Activated CD4-positive, alpha-beta T cell treated with anti-CD3 and anti-CD28 coated beads for 36 hours (primary cell): ENCODE data around the gene CAMTA1. TPM values are rescaled to one million over a fixed set of nuclear protein-coding genes. Genes with fewer than 3 reads are reported as not detected.
A peak's percentile ranks its signal among the peaks of the same experiment; 100 is the strongest.

Source experiments
- ATAC-seq: fragments of 200-7000 bp; cut with Tn5 transposase; one replicate; pipeline ENCODE4 v1.10.0; 2021; ENCODE audit warnings: mild to moderate bottlenecking, moderate library complexity
- CTCF ChIA-PET: fragments of 350-600 bp; sonication (Branson Sonifier 250); formaldehyde crosslinking; loops from one replicate; lab custom pipeline; 2021; ENCODE audit warnings: antibody characterized with exemption; lab: Charles Lee
- POLR2A ChIA-PET: fragments of 350-600 bp; sonication (Branson Sonifier 250); formaldehyde crosslinking; loops from one replicate; lab custom pipeline; 2021; ENCODE audit warnings: antibody characterized with exemption, inconsistent platforms; lab: Charles Lee
- DNase-seq: peaks from one replicate; pipeline ENCODE4 v3.0.0-alpha.2; 2020
- H3K27ac Mint-ChIP-seq: one replicate; pipeline ENCODE4 v1.8.0; 2021; ENCODE audit warnings: mixed read lengths
- H3K27me3 Mint-ChIP-seq: one replicate; pipeline ENCODE4 v1.8.0; 2021; ENCODE audit warnings: mixed read lengths
- H3K36me3 Mint-ChIP-seq: one replicate; pipeline ENCODE4 v1.8.0; 2021; ENCODE audit warnings: low read depth, mixed read lengths
- H3K4me1 Mint-ChIP-seq: one replicate; pipeline ENCODE4 v1.8.0; 2021; ENCODE audit warnings: mixed read lengths
- H3K4me3 Mint-ChIP-seq: one replicate; pipeline ENCODE4 v1.8.0; 2021; ENCODE audit warnings: mild to moderate bottlenecking, moderate library complexity, mixed read lengths
- H3K9me3 Mint-ChIP-seq: one replicate; pipeline ENCODE4 v1.8.0; 2021; ENCODE audit warnings: low read depth, mixed read lengths
- intact Hi-C, 2 experiments: fragments of 100-400 bp; cut with DNase I in 1 of 2; cut with micrococcal nuclease in 1 of 2; formaldehyde crosslinking; loops; one replicate each; pipeline versions ENCODE4 v1.14.2 to v1.15.1; 2022 to 2024; cut with DNase I, micrococcal nuclease
- total RNA-seq, 2 experiments: library from RNA; stranded (reverse); gene quantifications; one replicate each; pipeline ENCODE4 v1.2.3, GENCODE V29; 2021

The CAMTA1 gene
- total RNA-seq, 2 experiments from 2014 or later: 62.3 to 76.7 TPM

DNA sequence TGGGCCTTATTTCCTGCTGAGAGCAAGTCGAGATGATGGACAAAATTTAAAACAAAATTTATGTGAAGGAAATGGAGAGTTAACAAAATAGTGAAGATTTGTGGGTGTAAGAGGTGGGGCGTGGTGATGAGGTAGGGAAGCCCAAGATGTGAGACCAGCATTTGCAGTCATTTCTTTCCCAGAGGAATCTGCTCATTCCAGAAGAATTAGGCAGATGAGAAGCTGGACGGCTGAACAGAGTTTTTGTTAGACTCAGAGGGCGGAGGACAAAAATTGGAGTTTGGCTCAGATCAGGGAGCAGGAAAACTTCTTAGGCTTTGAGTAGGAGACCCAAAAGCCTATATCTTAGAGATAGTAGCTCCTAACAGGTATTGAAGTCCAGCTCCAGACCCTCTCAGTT, 65.3 kb downstream of the CAMTA1 start:
- DNase-seq (no peak), ATAC-seq (no peak)
- POLR2A ChIA-PET: no interaction called here
- peaks cover 2% of the 10 kb centered on the region for H3K4me1 Mint-ChIP-seq
- H3K36me3 Mint-ChIP-seq: peaks cover 46% of the 10 kb centered on the region
- CTCF ChIA-PET: interaction anchor here (0.6 to 1.0 kb wide), 3 partner anchors 14 to 20 kb away, joined by 3 to 4 read pairs (median 3); no protein-coding TSS in a partner anchor
- H3K4me3 Mint-ChIP-seq: no peak overlapping the region
- peaks cover 4% of the 10 kb centered on the region for H3K9me3 Mint-ChIP-seq
- H3K27ac Mint-ChIP-seq: no peak overlapping the region
- intact Hi-C loops: no loop called here
- H3K27me3 Mint-ChIP-seq: no peaks in the 10 kb centered on the region

DNA sequence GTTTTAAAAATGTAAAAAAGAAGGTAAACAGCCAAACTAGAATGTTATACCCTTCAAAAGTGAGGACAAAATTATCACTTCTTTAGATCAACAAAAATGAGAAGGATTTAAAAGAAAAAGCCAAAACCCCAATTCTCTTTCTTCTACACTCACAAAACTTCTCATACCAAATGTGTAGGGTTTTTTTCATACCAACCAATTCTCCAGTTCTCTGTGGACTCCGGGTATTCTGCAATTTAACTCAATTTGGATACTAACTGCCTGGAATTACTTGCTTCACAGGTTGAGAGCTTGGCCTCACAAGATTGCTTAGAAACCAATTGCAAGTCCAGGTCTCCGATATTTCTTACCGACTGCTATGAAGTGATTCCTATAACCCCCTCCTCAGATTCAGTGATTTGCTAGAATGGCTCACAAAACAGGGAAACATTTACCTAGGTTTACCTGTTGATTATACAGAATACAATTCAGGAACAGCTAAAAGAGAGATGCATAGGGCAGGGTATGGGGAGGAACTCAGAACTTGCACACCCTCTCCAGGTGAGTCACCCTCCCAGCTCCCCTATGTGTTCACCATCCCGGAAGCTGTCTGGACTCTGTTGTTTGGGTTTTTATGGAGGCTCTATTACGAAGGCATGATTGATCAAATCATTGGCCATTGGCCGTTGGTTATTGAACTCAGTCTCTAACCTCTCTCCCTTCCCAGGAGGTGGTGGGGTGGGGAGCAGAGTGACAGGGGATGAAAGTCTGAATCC, 67.1 kb downstream of the CAMTA1 start:
- no peak for ATAC-seq
- DNase-seq: no peak
- intact Hi-C loops: no loop called here
- ChIA-PET CTCF (no interaction called here), POLR2A (no interaction called here)
- Mint-ChIP-seq H3K4me1 (no peaks in the 10 kb centered on the region), H3K4me3 (no peak overlapping the region), H3K27me3 (no peaks in the 10 kb centered on the region), H3K27ac (no peak overlapping the region), H3K9me3 (no peaks in the 10 kb centered on the region), H3K36me3 (peaks cover 37% of the 10 kb centered on the region)

DNA sequence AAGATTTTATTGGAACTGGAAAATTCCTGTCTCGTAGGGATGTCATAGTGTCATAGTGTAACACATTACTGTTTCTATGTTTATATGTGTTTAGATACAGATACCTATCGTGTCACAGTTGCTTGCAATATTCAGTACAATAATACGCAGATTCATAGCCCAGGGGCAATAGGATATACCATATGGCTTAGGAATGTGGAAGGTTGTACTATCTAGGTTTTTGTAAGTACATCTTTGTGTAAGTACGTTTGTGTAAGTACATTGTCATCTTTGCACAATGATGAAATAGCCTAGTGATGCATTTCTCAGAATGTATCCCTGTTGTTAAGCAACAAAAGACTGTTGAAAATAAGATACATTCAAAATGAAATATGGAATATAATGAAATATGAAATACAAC, 68.9 kb downstream of the CAMTA1 start:
- intact Hi-C loops: no loop called here
- ATAC-seq: no peak
- H3K27ac Mint-ChIP-seq: no peak overlapping the region
- no peak overlapping the region for H3K4me3 Mint-ChIP-seq
- no peaks in the 10 kb centered on the region for H3K27me3 Mint-ChIP-seq
- POLR2A ChIA-PET: no interaction called here
- CTCF ChIA-PET: no interaction called here
- DNase-seq: no peak
- peaks cover 2% of the 10 kb centered on the region for H3K4me1 Mint-ChIP-seq
- H3K36me3 Mint-ChIP-seq: peaks cover 30% of the 10 kb centered on the region
- no peaks in the 10 kb centered on the region for H3K9me3 Mint-ChIP-seq

DNA sequence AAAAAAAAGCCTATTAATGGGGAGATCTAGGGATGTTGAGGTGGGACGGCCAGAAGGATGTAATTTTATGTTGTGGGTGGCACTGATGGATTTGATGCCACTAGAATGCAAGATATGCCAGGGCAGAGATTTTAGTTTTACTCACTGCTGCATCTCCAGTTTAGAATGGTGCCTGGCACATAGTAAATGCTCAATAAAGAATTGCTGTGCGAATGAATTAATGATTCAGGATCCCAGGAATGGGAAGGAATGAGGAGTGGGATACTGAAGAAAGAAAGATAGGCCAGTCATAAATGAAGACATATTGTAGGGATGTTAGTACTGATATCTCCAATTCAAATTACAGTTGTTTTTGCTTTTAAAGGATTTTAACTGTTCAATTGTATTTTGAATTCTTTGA, 72.6 kb downstream of the CAMTA1 start:
- CTCF ChIA-PET: interaction anchor here (1.1 to 2.0 kb wide), 2 partner anchors 11 to 138 kb away, joined by 3 to 4 read pairs; no protein-coding TSS in a partner anchor
- H3K9me3 Mint-ChIP-seq: no peaks in the 10 kb centered on the region
- no peak for DNase-seq

DNA sequence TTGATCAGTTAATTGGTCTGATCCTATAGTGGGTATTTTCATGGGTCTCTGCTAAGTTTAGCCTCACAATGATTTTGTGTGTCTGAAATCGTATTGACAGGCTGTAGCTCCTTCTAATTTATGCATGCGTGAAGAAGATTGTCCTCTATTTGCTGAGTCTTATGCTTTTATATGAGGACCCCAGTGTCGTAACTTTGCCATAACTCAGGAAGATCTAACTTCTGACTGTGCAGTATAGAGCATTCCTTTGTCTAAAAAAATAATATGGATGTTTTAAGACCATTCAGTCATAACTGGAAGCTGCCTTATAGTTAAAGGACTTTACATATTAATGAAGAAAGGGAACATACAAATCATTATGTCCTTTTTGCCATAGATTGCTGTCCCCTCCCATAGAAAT, 73.3 kb downstream of the CAMTA1 start:
- Mint-ChIP-seq H3K4me3 (no peak overlapping the region), H3K27ac (no peak overlapping the region), H3K4me1 (peaks cover 21% of the 10 kb centered on the region), H3K27me3 (no peaks in the 10 kb centered on the region), H3K9me3 (no peaks in the 10 kb centered on the region), H3K36me3 (peaks cover 12% of the 10 kb centered on the region)
- DNase-seq: no peak
- ATAC-seq: no peak
- intact Hi-C loops: no loop called here
- ChIA-PET POLR2A (no interaction called here), CTCF (interaction anchor here (2.0 kb wide), 1 partner anchor 139 kb away, joined by 4 read pairs; no protein-coding TSS in a partner anchor)

More for the DNA sequence above, 72.6 kb downstream of the CAMTA1 start:
- ATAC-seq: no peak
- POLR2A ChIA-PET: no interaction called here
- Mint-ChIP-seq H3K27me3 (no peaks in the 10 kb centered on the region), H3K27ac (no peak overlapping the region), H3K36me3 (peaks cover 13% of the 10 kb centered on the region), H3K4me3 (no peak overlapping the region), H3K4me1 (peaks cover 21% of the 10 kb centered on the region)
- intact Hi-C loops: no loop called here

DNA sequence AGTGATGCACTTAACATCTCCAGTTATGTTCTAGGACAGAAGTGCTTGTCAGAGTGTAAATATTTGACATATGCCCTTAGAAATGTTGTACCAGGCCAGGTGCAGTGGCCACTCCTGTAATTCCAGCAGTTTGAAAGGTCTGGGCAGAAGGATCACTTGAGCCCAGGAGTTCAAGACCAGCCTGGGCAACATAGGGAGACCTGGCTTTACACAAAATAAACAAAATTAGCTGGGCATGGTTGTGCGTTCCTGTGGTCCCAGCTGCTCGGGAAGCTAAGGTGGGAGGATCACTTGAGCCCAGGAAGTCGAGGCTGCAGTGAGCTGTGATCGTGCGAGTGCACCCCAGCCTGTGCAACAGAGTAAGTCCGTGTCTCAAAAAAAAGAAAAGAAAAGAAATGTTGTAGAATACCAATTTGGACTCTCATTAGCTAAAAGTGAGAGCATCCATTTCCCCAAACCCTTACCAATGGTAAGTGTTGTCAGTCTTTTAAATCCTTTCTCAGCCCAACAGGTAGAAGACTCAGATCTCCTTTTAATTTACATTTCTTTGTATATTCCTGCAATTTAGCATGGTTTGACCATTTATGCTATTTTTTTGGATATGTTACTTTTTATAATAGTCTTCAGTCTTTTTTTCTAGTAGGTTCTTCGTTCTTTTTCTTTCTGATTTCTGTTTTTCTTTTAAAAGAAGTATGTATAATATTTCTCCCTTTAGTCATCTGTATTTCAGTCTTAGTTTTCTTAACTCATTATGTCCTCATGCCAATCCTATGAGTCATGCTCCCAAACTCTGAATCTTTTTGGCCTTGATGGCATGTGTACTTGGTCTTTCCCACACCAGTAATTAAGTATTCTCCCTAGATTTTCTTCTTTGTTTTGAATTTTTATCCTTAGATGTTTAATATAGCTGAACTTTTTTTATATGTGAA, 74.4 kb downstream of the CAMTA1 start:
- H3K27me3 Mint-ChIP-seq: no peaks in the 10 kb centered on the region
- CTCF ChIA-PET: interaction anchor here (1.0 to 1.5 kb wide), 4 partner anchors 9 to 198 kb away, joined by 3 to 4 read pairs (median 3); no protein-coding TSS in a partner anchor
- peaks cover 21% of the 10 kb centered on the region for H3K4me1 Mint-ChIP-seq
- peak overlapping the region; percentile 21 for H3K27ac Mint-ChIP-seq
- ATAC-seq (peak; percentile 57), DNase-seq (no peak)
- no peaks in the 10 kb centered on the region for H3K9me3 Mint-ChIP-seq
- intact Hi-C loops: loop anchor here in 1 of 2 experiments (1.0 to 2.0 kb wide), 2 partner anchors 75 to 114 kb away; partner anchors contain the start of gene CAMTA1
- POLR2A ChIA-PET: no interaction called here
- H3K36me3 Mint-ChIP-seq: peaks cover 16% of the 10 kb centered on the region
- H3K4me3 Mint-ChIP-seq: no peak overlapping the region

DNA sequence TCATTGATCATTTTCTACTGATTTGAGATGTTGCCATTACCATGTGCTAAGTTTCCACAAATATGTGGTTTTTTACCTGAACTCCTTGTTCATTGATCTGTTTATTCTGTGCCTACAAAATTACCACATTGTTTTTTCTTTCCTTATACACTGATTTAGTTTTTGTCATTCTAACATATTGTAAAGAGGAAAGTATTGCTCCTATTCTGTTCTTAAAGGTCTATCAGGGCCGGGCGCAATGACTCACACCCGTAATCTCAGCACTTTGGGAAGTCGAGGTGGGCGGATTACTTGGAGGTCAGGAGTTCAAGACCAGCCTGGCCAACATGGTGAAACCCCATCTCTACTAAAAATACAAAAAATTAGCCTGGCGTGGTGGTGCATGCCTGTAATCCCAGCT, 75.1 kb downstream of the CAMTA1 start:
- peak; percentile 34 for DNase-seq
- peaks cover 21% of the 10 kb centered on the region for H3K4me1 Mint-ChIP-seq
- no peaks in the 10 kb centered on the region for H3K9me3 Mint-ChIP-seq
- no peak overlapping the region for H3K27ac Mint-ChIP-seq
- no peak overlapping the region for H3K4me3 Mint-ChIP-seq
- ChIA-PET POLR2A (no interaction called here), CTCF (interaction anchor here (1.0 to 1.5 kb wide), 3 partner anchors 9 to 141 kb away, joined by 3 read pairs; no protein-coding TSS in a partner anchor)
- H3K36me3 Mint-ChIP-seq: peaks cover 13% of the 10 kb centered on the region
- ATAC-seq: peak; percentile 28
- no peaks in the 10 kb centered on the region for H3K27me3 Mint-ChIP-seq
- intact Hi-C loops: loop anchor here in 1 of 2 experiments (1.0 to 2.0 kb wide), 2 partner anchors 76 to 115 kb away; partner anchors contain the start of gene CAMTA1

DNA sequence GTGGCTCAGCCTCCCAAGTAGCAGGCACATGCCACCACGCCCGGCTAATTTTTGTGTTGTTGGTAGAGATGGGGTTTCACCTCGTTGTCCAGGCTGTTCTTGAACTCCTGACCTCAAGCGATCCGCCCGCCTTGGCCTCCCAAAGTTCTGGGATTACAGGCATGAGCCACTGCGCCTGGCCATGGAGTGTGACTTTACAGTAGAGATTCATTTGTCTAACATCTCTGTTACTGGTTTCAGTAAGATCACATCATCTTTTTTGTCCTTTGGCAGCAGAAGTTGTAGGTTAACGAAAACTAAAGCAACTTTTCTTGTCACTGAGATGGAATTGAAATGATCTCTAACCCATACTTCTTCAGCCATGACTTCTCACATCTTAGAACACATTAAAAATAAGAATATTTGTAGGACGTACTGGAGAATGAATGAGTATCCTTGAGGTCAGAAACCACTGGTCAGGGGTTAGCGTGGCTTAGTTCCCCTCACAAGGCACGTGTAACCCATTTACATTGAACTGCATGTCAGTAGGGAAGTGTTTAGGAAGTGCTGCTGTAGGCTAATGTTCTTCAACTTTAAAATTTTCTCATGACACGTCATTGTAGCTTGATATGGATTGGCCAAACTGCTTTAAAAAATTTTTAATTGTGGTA, 75.9 kb downstream of the CAMTA1 start:
- Mint-ChIP-seq H3K9me3 (no peaks in the 10 kb centered on the region), H3K4me1 (peaks cover 25% of the 10 kb centered on the region), H3K36me3 (peaks cover 11% of the 10 kb centered on the region), H3K27me3 (no peaks in the 10 kb centered on the region), H3K4me3 (no peak overlapping the region), H3K27ac (no peak overlapping the region)
- intact Hi-C loops: loop anchor here in 1 of 2 experiments (2.0 kb wide), 1 partner anchor 76 kb away; the partner anchor contains the start of gene CAMTA1
- ATAC-seq (no peak), DNase-seq (no peak)
- ChIA-PET POLR2A (no interaction called here), CTCF (no interaction called here)

DNA sequence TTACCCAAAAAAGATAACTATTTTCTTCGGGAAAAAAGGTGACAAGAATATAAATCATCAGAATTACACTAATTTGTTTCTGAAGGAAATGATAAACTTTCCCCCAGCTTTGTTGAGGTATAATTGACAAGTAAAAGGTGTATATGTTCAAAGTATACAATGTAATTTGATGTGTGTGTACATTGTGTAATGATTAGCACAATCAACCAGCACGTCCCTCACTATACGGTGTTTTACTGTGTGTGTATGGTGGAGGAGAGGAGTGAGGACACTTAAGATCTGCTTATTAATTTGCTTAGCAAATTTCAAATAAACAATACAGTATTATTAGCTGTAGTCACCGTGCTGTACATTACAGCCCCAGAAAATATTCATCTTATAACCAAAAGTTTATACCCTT, 77.7 kb downstream of the CAMTA1 start:
- Mint-ChIP-seq H3K4me3 (no peak overlapping the region), H3K9me3 (no peaks in the 10 kb centered on the region), H3K27ac (no peak overlapping the region), H3K36me3 (peaks cover 11% of the 10 kb centered on the region), H3K27me3 (no peaks in the 10 kb centered on the region), H3K4me1 (peaks cover 35% of the 10 kb centered on the region)
- DNase-seq: no peak
- CTCF ChIA-PET: interaction anchor here (1.6 kb wide), 1 partner anchor 9 kb away, joined by 5 read pairs; no protein-coding TSS in a partner anchor
- ATAC-seq: no peak
- intact Hi-C loops: no loop called here
- POLR2A ChIA-PET: no interaction called here

DNA sequence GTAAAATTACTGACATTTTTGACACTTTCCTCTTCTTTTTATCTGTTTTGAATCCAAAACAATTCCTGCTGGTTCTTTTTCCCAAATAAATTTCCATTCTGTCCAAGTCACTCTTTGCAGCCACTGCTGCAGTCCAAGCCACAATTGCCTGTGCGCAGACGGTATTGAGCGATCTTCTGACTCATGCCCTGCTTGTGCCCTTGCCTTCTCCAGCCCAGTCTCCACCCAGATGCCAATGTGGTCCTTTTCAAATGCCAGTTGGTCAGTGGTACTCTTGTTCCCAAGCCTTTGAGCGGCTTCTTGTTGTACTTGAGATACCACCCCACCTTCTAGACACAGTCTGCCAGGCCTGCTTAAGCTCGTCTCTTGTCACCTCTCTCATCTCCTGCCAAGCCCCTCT, 78.9 kb downstream of the CAMTA1 start:
- H3K9me3 Mint-ChIP-seq: no peaks in the 10 kb centered on the region
- no peaks in the 10 kb centered on the region for H3K27me3 Mint-ChIP-seq
- ChIA-PET CTCF (interaction anchor here (0.9 kb wide), 1 partner anchor 13 kb away, joined by 4 read pairs; no protein-coding TSS in a partner anchor), POLR2A (no interaction called here)
- H3K4me3 Mint-ChIP-seq: no peak overlapping the region
- DNase-seq: no peak
- no peak for ATAC-seq
- peaks cover 11% of the 10 kb centered on the region for H3K36me3 Mint-ChIP-seq
- intact Hi-C loops: no loop called here
- no peak overlapping the region for H3K27ac Mint-ChIP-seq
- peaks cover 45% of the 10 kb centered on the region for H3K4me1 Mint-ChIP-seq

DNA sequence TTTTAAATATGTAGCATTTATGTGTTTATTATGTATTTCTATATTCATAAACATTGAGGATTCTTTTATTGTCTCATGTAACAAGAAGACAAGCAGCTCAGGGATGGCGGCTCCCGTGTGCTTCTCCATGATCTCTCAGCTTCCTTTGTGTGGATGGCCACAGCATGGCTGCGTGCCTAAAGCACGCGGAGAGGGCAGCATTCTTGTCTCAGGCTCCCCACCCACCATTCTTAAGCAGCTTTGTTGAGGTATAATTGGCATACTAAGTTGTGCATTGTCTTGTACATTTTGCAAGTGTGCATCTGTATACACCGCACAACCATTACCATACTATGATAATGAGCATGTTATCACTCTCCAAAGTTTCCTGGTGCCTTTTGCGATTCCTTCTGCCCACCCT, 81.6 kb downstream of the CAMTA1 start:
- ChIA-PET POLR2A (no interaction called here), CTCF (interaction anchor here (0.6 kb wide), 1 partner anchor 203 kb away, joined by 4 read pairs; no protein-coding TSS in a partner anchor)
- intact Hi-C loops: no loop called here
- Mint-ChIP-seq H3K36me3 (peaks cover 11% of the 10 kb centered on the region), H3K4me3 (no peak overlapping the region), H3K27ac (no peak overlapping the region), H3K9me3 (no peaks in the 10 kb centered on the region), H3K27me3 (no peaks in the 10 kb centered on the region), H3K4me1 (peaks cover 31% of the 10 kb centered on the region)
- DNase-seq (no peak), ATAC-seq (no peak)
